Measurements from ENCODE around the gene NFIX.

NFIX gene

DNA sequence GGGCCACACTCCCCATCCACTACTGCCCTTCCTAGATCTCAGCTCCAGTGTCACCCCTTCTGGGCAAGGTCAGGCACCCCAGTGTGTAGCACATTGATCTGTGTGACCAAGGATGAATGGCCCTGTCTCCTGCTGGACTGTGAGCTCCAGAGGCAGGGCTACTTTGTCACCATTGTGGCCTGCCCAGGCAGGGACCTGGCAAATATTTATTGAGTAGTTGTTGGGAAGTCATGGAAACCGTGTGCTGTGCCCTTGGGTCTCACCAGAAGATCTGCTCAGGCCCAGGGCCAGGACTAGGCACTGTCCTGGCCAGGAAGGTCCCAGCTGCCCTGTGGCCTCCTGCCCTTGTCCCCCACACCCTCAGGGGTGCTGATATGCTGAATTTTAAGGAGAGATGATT is 133.3 kb downstream of the NFIX start:
- no peak overlapping the region for H3K4me3 ChIP-seq (ENCODE audit: low read length)
- no peak for DNase-seq (ENCODE audit: low read depth)
- TF ChIP-seq, protein P1, sequence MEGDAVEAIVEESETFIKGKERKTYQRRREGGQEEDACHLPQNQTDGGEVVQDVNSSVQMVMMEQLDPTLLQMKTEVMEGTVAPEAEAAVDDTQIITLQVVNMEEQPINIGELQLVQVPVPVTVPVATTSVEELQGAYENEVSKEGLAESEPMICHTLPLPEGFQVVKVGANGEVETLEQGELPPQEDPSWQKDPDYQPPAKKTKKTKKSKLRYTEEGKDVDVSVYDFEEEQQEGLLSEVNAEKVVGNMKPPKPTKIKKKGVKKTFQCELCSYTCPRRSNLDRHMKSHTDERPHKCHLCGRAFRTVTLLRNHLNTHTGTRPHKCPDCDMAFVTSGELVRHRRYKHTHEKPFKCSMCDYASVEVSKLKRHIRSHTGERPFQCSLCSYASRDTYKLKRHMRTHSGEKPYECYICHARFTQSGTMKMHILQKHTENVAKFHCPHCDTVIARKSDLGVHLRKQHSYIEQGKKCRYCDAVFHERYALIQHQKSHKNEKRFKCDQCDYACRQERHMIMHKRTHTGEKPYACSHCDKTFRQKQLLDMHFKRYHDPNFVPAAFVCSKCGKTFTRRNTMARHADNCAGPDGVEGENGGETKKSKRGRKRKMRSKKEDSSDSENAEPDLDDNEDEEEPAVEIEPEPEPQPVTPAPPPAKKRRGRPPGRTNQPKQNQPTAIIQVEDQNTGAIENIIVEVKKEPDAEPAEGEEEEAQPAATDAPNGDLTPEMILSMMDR (conservative IDR thresholded peaks at IDR 0.05; ENCODE audit: low read length): no peak

DNA sequence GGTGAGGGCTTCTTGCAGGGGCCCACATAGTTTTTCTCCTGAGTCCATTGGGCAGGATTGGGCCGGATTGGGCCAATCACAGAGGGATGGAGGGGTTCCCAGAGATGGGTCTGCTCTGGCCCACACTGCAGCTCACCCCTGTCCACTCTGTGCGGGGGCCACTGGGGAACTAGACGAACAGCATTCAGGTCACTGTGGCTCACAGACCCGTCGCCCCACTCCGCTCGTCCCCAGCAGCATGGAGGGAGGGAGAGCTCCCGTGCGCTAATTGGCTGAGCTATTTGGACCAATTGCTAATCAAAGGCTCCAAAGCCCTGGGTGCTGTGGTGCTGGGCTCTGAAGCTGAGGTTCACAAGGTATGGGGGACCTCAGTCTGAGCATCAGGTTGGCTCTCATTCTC is 134.1 kb downstream of the NFIX start:
- TF ChIP-seq, protein P1 (conservative IDR thresholded peaks at IDR 0.05; ENCODE audit: low read length): no peak
- DNase-seq (ENCODE audit: low read depth): no peak
- H3K4me3 ChIP-seq (ENCODE audit: low read length): no peak overlapping the region

DNA sequence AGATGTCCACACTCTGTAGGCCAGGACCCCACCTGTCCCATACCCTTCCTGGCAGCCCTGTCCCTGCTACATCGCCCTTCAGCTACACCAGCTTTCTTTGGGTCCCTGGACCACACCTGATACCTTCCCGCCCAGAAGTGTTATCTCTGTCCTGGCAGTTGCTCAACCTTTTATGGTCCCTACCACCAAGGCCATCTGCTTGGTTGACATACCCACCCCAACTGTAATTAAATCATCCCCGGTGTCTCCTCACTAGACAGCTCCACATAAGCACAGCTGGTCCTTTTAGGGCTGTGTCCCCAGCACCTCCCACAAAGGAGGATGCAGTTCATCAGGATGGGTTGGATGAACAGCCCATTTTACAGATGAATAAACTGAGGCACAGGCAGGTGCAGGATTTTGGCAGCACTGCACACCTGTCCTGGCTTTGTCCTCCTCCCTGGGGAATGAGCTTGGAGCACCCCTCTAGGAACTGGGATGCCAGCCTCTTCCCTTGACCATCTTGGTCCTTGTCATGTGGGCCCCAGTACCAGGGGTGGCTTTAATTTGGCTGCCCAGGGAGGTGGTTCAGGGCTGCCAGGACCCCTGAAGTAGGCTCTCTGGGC is 135.7 kb downstream of the NFIX start:
- H3K4me3 ChIP-seq (ENCODE audit: low read length): no peak overlapping the region
- no peak for DNase-seq (ENCODE audit: low read depth)
- TF ChIP-seq, protein P1 (conservative IDR thresholded peaks at IDR 0.05; ENCODE audit: low read length): no peak

DNA sequence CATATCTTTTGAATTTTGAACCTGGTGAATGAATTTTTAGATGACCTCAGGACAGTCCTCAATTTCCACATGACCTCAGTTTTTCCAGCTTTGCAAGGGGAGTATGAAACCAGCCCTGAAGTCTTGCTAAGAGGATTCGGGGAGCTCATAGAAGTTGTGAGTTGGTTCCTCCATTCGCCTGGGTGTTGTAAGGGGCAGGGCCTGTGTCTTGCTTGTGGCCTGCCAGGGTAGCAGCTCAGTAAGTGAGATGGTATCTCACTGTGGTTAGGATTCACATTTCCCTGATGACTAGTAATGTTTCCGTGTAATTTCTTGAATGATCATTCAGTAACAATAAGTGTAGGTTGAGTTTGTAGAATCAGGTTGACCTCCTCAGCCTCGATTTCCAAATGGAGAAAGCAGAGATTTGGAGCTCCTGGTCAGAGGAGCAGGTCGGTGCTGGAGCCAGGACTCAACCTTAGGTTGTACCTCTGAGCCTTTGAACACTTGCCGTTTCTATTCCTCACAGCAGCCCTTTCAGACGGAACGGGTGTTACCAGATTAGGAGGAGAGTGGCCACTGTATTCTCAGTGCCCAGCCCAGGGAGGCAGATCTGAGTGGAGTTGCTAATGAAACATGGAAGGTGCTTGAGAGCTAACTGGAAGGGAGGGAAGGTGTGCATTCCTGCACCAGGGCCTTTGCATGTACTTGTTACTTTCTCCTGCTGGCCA is 137.4 kb downstream of the NFIX start:
- TF ChIP-seq, protein P1 (conservative IDR thresholded peaks at IDR 0.05; ENCODE audit: low read length): no peak
- DNase-seq (ENCODE audit: low read depth): peak; percentile 78
- H3K4me3 ChIP-seq (ENCODE audit: low read length): no peak overlapping the region

DNA sequence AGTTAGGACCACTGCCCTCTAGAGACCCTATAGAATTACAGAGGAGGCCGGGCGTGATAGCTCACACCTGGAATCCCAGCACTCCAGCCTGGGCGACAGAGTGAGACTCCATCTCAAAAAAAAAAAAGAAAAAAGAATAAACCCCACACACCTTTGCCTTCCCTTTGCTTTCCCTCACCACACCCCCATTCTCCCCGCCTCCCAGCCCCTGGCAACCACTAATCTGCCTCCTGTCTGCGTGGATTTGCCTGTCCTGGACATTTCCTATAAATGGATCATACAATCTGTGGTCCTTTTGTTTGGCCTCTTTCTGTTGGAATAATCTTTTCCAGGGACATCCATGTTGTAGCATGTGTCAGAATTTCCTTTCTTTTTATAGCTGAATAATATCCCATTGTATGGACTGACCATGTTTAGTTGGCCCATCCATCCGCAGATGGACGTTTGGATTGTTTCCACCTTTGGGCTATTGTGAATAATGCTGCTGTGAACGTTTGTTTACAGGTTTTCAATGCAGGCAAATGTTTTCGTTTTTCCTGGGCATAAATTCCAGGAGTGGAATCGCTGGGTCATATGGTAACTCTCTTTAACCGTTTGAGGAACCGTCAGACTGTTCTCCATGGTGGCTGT is 138.1 kb downstream of the NFIX start:
- H3K4me3 ChIP-seq (ENCODE audit: low read length): no peak overlapping the region
- DNase-seq (ENCODE audit: low read depth): no peak
- TF ChIP-seq, protein P1 (conservative IDR thresholded peaks at IDR 0.05; ENCODE audit: low read length): no peak

DNA sequence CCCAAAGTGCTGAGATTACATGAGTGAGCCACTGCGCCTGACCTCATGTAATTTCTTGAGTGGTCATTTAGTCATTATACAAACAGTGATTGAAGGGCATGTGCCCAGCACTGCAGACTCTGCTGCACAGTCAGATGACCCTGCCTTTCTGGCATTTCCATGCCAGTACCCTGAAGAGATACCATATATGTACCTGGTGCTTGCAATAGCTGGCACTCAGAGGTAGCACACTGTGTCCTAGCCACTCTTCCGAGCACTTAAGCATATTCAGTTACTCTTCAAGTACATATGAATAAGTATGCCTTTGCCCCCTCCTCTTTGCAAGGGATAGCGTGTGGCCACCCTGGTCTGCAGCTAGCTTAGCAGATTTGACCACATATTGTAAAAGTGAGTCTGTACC is 139.4 kb downstream of the NFIX start:
- DNase-seq (ENCODE audit: low read depth): no peak
- H3K4me3 ChIP-seq (ENCODE audit: low read length): no peak overlapping the region
- TF ChIP-seq, protein P1 (conservative IDR thresholded peaks at IDR 0.05; ENCODE audit: low read length): no peak

Data from AG10803 (cell line).